Epithelial cell of proximal tubule (primary cell): ENCODE results near the gene LYRM7. TPM values are rescaled to one million over a fixed set of nuclear protein-coding genes. Genes with fewer than 3 reads are reported as not detected.
"Not testable (repeated sequence)": the region's sequence is repeated elsewhere in the genome, so short reads cannot be mapped to it uniquely, and the experiment has no call there.

Source experiments
- DNase-seq: peaks from one replicate; pipeline ENCODE4 v3.0.0-alpha.2; 2011; ENCODE audit warnings: low read depth
- H3K4me3 ChIP-seq: 2 replicates; pipeline ENCODE4 v1.5.1; 2011; ENCODE audit warnings: low read depth, mild to moderate bottlenecking, low read length
- total RNA-seq: library from RNA; depleted of rRNA; stranded (reverse); fragments of >200 nt; gene quantifications from 2 replicates; pipeline ENCODE4 v1.2.3, GENCODE V29; 2015
- TF ChIP-seq, protein P1 (sequence below): conservative IDR thresholded peaks from 2 replicates; pipeline ENCODE4 v1.5.1; 2012; ENCODE audit warnings: low read depth, mild to moderate bottlenecking, low read length

Gene LYRM7
- total RNA-seq, 1 donor from 2014 or later, result 1.5 TPM

DNA sequence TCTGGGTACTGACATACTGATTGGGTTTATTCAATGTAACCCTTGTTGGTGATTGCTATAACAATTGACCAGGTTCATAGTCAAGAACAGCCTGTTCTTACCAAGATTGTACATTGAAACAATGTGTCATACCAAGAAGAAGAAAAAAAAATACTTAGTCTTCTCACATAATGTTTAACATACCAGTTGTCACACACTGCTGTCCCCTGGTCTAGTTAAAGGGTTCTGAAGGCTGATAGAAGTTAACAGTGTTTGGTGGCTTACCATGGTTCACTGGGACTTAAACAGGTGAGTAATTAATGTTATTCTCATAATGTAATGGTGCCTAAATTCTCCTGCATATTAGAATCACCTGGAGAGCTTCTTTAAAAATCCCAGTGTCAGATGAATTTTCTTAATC lies 74.6 kb downstream of the LYRM7 start:
- TF ChIP-seq, protein P1, sequence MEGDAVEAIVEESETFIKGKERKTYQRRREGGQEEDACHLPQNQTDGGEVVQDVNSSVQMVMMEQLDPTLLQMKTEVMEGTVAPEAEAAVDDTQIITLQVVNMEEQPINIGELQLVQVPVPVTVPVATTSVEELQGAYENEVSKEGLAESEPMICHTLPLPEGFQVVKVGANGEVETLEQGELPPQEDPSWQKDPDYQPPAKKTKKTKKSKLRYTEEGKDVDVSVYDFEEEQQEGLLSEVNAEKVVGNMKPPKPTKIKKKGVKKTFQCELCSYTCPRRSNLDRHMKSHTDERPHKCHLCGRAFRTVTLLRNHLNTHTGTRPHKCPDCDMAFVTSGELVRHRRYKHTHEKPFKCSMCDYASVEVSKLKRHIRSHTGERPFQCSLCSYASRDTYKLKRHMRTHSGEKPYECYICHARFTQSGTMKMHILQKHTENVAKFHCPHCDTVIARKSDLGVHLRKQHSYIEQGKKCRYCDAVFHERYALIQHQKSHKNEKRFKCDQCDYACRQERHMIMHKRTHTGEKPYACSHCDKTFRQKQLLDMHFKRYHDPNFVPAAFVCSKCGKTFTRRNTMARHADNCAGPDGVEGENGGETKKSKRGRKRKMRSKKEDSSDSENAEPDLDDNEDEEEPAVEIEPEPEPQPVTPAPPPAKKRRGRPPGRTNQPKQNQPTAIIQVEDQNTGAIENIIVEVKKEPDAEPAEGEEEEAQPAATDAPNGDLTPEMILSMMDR, result no peak
- DNase-seq, result no peak
- H3K4me3 ChIP-seq, result no peak overlapping the region

DNA sequence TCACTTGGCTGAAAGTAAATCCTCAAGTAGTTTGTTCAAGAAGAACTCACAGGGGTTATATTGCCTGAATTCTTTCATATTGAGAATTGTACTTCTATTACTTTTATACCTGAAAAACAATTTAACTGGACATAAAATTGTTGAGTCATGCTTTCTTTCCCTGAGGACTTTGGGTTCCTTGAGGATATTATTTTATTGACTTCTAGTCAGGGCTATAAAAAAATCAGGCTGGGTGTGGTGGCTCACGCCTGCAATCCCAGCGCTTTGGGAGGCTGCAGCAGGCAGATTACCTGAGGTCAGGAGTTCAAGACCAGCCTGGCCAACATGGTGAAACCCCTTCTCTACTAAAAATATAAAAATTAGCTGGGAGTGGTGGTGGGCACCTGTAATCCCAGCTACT lies 75.2 kb downstream of the LYRM7 start:
- TF ChIP-seq, protein P1, result no peak
- DNase-seq, result no peak
- H3K4me3 ChIP-seq, result no peak overlapping the region

- TF ChIP-seq, protein P1, result no peak
- DNase-seq, result no peak
- H3K4me3 ChIP-seq, result no peak overlapping the region
Measured at GRCh38 chr5:131246504-131246903, 75.8 kb downstream of the LYRM7 start.

- TF ChIP-seq, protein P1, result no peak
- H3K4me3 ChIP-seq, result no peak overlapping the region
- DNase-seq, result no peak
Measured at GRCh38 chr5:131250751-131251475, 80.2 kb downstream of the LYRM7 start.

DNA sequence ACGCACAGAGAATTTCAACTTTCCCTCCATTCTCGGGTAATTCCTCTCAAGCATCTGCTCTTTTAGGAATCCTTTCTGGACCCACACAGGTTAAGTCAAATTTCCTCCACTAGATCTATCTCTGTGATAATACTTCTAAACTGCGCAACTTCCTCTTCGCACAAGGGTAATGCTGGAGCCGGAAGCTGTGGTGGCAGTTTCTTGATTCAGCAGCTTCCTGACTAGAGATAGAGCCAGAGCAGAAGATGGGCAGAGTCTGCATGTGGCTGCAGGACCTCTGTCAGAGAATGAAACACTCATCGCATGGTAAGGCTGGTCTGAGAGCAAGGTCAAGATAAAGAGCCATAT lies 82.1 kb downstream of the LYRM7 start:
- H3K4me3 ChIP-seq, result no peak overlapping the region
- TF ChIP-seq, protein P1, result no peak
- DNase-seq, result no peak

GRCh38 chr5:131254025-131254424 lies 83.3 kb downstream of the LYRM7 start:
- not testable (repeated sequence) for DNase-seq, H3K4me3 ChIP-seq

GRCh38 chr5:131254741-131255140 lies 84.0 kb downstream of the LYRM7 start:
- no peak overlapping the region for H3K4me3 ChIP-seq
- TF ChIP-seq, protein P1, result no peak
- DNase-seq, result no peak

Other genes with a start within 250 kb of the LYRM7 start
- 333 and 354 TPM in 2 replicates for gene HINT1, start 5.7 kb upstream of the LYRM7 start, total RNA-seq
- gene CDC42SE2, start 93.1 kb downstream of the LYRM7 start, total RNA-seq, result 32.9 and 40.1 TPM in 2 replicates